GM23338 (cell line): ENCODE measurements around the gene ATP9B. TPM values are rescaled to one million over a fixed set of nuclear protein-coding genes. Genes with fewer than 3 reads are reported as not detected.
A peak's percentile ranks its signal among the peaks of the same experiment; 100 is the strongest.

ENCODE experiments used
- ATAC-seq: fragments of 200-7000 bp; cut with Tn5 transposase; 3 replicates; pipeline ENCODE4 v1.9.1; 2020
- DNase-seq: peaks from one replicate; pipeline ENCODE4 v3.0.0-alpha.2; 2015; ENCODE audit warnings: low spot score
- H2AFZ ChIP-seq: fragments of 200-600 bp; sonication (generic); 2 replicates; pipeline ENCODE4 v1.8.0; 2016; ENCODE audit warnings: antibody characterized with exemption, mild to moderate bottlenecking, moderate library complexity
- H3F3A ChIP-seq: fragments of 200-600 bp; sonication (generic); replicated peaks from 2 replicates; pipeline ENCODE4 v1.8.0; 2017; ENCODE audit warnings: antibody characterized with exemption, mixed run types, low read depth
- H3K27ac ChIP-seq: fragments of 200-600 bp; sonication (generic); 2 replicates; pipeline ENCODE4 v1.6.1; 2016; ENCODE audit warnings: low read depth
- H3K27me3 ChIP-seq: fragments of 200-600 bp; sonication (generic); 2 replicates; pipeline ENCODE4 v1.8.0; 2016; ENCODE audit warnings: mild to moderate bottlenecking, mixed run types, moderate library complexity; ENCODE audit not compliant: insufficient read depth
- H3K36me3 ChIP-seq: fragments of 200-600 bp; sonication (generic); 2 replicates; pipeline ENCODE4 v1.8.0; 2016; ENCODE audit warnings: mild to moderate bottlenecking; ENCODE audit not compliant: insufficient read depth
- H3K4me1 ChIP-seq: fragments of 200-600 bp; sonication (generic); 2 replicates; pipeline ENCODE4 v1.8.0; 2016; ENCODE audit warnings: mild to moderate bottlenecking, moderate library complexity; ENCODE audit not compliant: insufficient read depth
- H3K4me2 ChIP-seq: fragments of 200-600 bp; sonication (generic); 2 replicates; pipeline ENCODE4 v1.7.1; 2017; ENCODE audit warnings: mixed run types
- H3K4me3 ChIP-seq: fragments of 200-600 bp; sonication (generic); 2 replicates; pipeline ENCODE4 v1.6.1; 2016; ENCODE audit warnings: mixed run types
- H3K79me2 ChIP-seq: fragments of 200-600 bp; sonication (generic); replicated peaks from 2 replicates; pipeline ENCODE4 v1.8.0; 2017; ENCODE audit warnings: mild to moderate bottlenecking; ENCODE audit not compliant: insufficient read depth
- H3K9me2 ChIP-seq: fragments of 200-600 bp; sonication (generic); 2 replicates; pipeline ENCODE4 v1.8.0; 2017; ENCODE audit not compliant: insufficient read depth
- H4K20me1 ChIP-seq: fragments of 200-600 bp; sonication (generic); replicated peaks from 2 replicates; pipeline ENCODE4 v1.8.0; 2017; ENCODE audit warnings: mild to moderate bottlenecking; ENCODE audit not compliant: insufficient read depth
- H3K27ac Mint-ChIP-seq: 2 replicates; pipeline ENCODE4 v1.8.0; 2020; ENCODE audit warnings: inconsistent platforms, mild to moderate bottlenecking, moderate library complexity, mixed read lengths
- H3K27me3 Mint-ChIP-seq: 3 replicates; pipeline ENCODE4 v1.8.0; 2022; ENCODE audit warnings: low read depth, mild to moderate bottlenecking, moderate library complexity, mixed read lengths, inconsistent platforms; ENCODE audit not compliant: insufficient read depth, poor library complexity
- H3K36me3 Mint-ChIP-seq: 3 replicates; pipeline ENCODE4 v1.8.0; 2021; ENCODE audit warnings: low read depth, mild to moderate bottlenecking, inconsistent platforms, moderate library complexity, mixed read lengths
- H3K4me1 Mint-ChIP-seq: 3 replicates; pipeline ENCODE4 v1.8.0; 2020; ENCODE audit warnings: mild to moderate bottlenecking, inconsistent platforms, mixed read lengths
- H3K4me3 Mint-ChIP-seq: 3 replicates; pipeline ENCODE4 v1.8.0; 2021; ENCODE audit warnings: moderate library complexity, mild to moderate bottlenecking, inconsistent platforms, mixed read lengths
- H3K9me3 Mint-ChIP-seq: 3 replicates; pipeline ENCODE4 v1.8.0; 2020; ENCODE audit warnings: moderate library complexity, mild to moderate bottlenecking, inconsistent platforms, mixed read lengths
- ETS1 ChIP-seq: IDR thresholded peaks from 2 replicates; pipeline ENCODE4 v1.6.1; 2016; ENCODE audit warnings: antibody characterized with exemption
- EZH2phosphoT487 ChIP-seq: fragments of 200-600 bp; sonication (generic); IDR thresholded peaks from one replicate; pipeline ENCODE4 v1.8.1; 2018; ENCODE audit warnings: antibody characterized with exemption; ENCODE audit not compliant: unreplicated experiment
- STAT1 ChIP-seq: IDR thresholded peaks from one replicate; pipeline ENCODE4 v1.6.1; 2016; ENCODE audit warnings: antibody characterized with exemption; ENCODE audit not compliant: unreplicated experiment
- ZNF114 ChIP-seq: fragments of 250-450 bp; sonication (Bioruptor Pico); IDR thresholded peaks from 2 replicates; pipeline ENCODE4 v1.5.0; 2020; ENCODE audit warnings: mild to moderate bottlenecking, moderate library complexity
- polyA plus RNA-seq: library from polyadenylated mRNA; unstranded; fragments of >200 nt; fragmentation: Nextera tagmentation; extraction: Ambion mirVana; gene quantifications from 2 replicates; pipeline ENCODE4 v1.2.1, GENCODE V29; 2016
- total RNA-seq: library from RNA; depleted of rRNA; stranded (reverse); fragments of >200 nt; shearing (Covaris generic); gene quantifications from 2 replicates; pipeline ENCODE4 v1.2.3, GENCODE V29; 2014
- TF ChIP-seq, protein P1 (sequence below): fragments of 250-450 bp; sonication (Bioruptor Pico); IDR thresholded peaks from 2 replicates; pipeline ENCODE4 v1.5.0; 2020; ENCODE audit warnings: mild to moderate bottlenecking, moderate library complexity

Gene ATP9B
- total and polyA plus RNA-seq, 2 experiments from 2014 or later: 14.2 to 25.6 TPM

DNA sequence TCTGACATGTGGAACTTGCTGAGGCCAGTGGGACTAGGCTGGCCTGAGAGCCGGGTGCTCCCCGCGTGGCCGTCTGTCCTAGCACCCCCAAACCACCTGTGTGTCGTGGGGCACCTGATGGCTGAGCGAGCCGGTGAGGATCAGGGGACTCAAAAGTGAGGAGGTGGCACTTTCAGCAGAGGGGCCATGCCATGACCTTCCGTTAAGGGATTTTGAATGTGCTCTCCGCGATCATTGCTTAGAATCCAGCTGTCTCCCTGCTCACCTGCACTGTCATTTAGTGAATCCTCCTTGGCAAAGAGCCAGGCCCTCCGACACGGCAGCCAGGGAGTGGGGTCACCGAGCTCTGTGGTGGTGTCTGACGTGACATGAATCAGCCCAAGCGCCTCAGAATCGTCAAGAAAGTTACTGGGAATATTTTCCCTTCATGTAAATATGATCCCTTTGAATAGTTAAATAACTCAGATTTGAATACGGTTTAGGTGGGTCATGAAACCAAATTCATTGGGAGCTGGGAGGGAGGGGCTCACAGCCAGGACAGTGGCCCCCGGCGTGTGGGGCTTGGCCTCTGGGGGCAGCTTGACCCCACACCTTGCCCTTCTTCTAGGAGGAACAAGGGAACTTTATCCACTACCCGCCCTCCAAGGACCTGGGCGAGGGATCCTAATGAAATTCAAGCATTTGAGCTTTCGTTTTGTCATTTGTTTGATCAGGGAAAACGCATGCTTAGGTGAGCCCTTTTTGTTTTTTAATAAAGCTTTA lies 336.0 kb downstream of the ATP9B start (continued):
- TF ChIP-seq, protein P1, sequence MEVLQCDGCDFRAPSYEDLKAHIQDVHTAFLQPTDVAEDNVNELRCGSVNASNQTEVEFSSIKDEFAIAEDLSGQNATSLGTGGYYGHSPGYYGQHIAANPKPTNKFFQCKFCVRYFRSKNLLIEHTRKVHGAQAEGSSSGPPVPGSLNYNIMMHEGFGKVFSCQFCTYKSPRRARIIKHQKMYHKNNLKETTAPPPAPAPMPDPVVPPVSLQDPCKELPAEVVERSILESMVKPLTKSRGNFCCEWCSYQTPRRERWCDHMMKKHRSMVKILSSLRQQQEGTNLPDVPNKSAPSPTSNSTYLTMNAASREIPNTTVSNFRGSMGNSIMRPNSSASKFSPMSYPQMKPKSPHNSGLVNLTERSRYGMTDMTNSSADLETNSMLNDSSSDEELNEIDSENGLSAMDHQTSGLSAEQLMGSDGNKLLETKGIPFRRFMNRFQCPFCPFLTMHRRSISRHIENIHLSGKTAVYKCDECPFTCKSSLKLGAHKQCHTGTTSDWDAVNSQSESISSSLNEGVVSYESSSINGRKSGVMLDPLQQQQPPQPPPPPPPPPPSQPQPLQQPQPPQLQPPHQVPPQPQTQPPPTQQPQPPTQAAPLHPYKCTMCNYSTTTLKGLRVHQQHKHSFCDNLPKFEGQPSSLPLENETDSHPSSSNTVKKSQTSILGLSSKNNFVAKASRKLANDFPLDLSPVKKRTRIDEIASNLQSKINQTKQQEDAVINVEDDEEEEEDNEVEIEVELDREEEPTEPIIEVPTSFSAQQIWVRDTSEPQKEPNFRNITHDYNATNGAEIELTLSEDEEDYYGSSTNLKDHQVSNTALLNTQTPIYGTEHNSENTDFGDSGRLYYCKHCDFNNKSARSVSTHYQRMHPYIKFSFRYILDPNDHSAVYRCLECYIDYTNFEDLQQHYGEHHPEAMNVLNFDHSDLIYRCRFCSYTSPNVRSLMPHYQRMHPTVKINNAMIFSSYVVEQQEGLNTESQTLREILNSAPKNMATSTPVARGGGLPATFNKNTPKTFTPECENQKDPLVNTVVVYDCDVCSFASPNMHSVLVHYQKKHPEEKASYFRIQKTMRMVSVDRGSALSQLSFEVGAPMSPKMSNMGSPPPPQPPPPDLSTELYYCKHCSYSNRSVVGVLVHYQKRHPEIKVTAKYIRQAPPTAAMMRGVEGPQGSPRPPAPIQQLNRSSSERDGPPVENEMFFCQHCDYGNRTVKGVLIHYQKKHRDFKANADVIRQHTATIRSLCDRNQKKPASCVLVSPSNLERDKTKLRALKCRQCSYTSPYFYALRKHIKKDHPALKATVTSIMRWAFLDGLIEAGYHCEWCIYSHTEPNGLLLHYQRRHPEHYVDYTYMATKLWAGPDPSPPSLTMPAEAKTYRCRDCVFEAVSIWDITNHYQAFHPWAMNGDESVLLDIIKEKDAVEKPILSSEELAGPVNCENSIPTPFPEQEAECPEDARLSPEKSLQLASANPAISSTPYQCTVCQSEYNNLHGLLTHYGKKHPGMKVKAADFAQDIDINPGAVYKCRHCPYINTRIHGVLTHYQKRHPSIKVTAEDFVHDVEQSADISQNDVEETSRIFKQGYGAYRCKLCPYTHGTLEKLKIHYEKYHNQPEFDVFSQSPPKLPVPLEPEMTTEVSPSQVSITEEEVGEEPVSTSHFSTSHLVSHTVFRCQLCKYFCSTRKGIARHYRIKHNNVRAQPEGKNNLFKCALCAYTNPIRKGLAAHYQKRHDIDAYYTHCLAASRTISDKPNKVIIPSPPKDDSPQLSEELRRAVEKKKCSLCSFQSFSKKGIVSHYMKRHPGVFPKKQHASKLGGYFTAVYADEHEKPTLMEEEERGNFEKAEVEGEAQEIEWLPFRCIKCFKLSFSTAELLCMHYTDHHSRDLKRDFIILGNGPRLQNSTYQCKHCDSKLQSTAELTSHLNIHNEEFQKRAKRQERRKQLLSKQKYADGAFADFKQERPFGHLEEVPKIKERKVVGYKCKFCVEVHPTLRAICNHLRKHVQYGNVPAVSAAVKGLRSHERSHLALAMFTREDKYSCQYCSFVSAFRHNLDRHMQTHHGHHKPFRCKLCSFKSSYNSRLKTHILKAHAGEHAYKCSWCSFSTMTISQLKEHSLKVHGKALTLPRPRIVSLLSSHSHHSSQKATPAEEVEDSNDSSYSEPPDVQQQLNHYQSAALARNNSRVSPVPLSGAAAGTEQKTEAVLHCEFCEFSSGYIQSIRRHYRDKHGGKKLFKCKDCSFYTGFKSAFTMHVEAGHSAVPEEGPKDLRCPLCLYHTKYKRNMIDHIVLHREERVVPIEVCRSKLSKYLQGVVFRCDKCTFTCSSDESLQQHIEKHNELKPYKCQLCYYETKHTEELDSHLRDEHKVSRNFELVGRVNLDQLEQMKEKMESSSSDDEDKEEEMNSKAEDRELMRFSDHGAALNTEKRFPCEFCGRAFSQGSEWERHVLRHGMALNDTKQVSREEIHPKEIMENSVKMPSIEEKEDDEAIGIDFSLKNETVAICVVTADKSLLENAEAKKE (CRISPR knock-in tag): no peak
- TF ChIP-seq ETS1 (no peak), EZH2phosphoT487 (no peak), STAT1 (no peak), ZNF114 (CRISPR knock-in tag) (no peak)

DNA sequence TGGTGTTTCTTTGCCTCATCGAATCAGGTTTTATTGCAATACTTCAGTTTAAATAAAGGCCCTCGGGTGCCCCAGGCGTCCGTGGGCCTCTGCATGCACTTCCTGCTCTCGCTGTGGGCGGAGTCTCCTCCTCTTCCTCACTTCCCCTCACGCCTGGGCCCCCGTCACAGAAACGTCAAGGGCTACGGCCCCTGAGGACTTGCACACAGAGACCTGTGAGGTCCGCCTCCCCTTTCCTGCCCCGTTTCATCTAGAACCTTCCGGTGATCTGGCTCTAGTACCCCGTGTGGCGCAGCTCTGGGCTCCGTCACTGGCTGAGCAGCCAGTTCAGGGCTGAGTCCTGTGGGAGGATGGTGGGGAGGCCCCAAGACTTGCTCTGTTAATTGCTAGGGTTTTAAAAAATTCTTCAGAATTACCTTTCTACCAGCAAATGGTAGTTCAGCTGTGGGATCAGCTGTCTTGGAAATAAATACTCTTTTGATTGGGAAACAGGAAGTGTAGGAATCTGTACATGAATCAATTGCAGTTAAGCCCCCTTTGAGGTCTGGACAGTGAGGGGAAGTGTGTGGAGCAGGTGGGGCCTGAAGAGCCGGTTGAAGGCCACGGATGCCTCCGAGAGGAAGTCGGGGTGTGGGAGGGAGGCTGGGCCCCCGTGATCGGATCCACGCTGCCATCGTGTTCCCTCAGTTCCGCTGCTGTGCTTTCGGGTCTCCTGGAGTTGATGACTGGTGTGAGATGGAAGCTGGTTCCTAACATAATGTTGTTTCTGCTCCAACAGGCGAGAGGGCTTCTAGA lies 336.8 kb downstream of the ATP9B start:
- TF ChIP-seq ZNF114 (CRISPR knock-in tag): no peak
- Histone ChIP-seq H3F3A (0 out of 2 replicates have a peak, but pooled peaks cover 8% of the 10 kb centered on the region), H3K27me3 (no peaks in the 10 kb centered on the region), H3K4me2 (no peak overlapping the region), H3K79me2 (no peaks in the 10 kb centered on the region), H4K20me1 (no peaks in the 10 kb centered on the region), H3K4me1 (0 out of 2 replicates have a peak, but pooled peaks cover 7% of the 10 kb centered on the region), H3K27ac (no peak overlapping the region), H3K36me3 (no peaks in the 10 kb centered on the region), H3K4me3 (no peak overlapping the region), H3K9me2 (0 out of 2 replicates have a peak, but pooled peaks cover 4% of the 10 kb centered on the region), H2AFZ (no peak overlapping the region)
- peaks cover 13% of the 10 kb centered on the region for H3K27me3 Mint-ChIP-seq
- H3K9me3 Mint-ChIP-seq: peaks cover 3% of the 10 kb centered on the region; the same call in 1 of the 3 replicates
- H3K36me3 Mint-ChIP-seq: no peaks in the 10 kb centered on the region
- H3K4me3 Mint-ChIP-seq: no peak overlapping the region
- ATAC-seq (no peak), DNase-seq (no peak)
- H3K4me1 Mint-ChIP-seq: peaks cover 23% of the 10 kb centered on the region
- 0 out of 2 replicates have a peak overlapping the region, but pooled peaks have one; percentile 17 for H3K27ac Mint-ChIP-seq
